Small intestine (tissue), 7 donors: Measurements from ENCODE around the gene MAB21L3. TPM values are rescaled to one million over a fixed set of nuclear protein-coding genes. Genes with fewer than 3 reads are reported as not detected.
A peak's percentile ranks its signal among the peaks of the same experiment; 100 is the strongest.

Experiments
- DNase-seq, 2 donors: peaks; one replicate each; pipeline versions ENCODE4 v3.0.0 to v3.0.0-alpha.2; 2013
- FAIRE-seq: peaks from 2 replicates; lab custom pipeline; 2012; peaks lifted over from hg19 to GRCh38; lab: Jason Lieb, UNC
- H3K27ac ChIP-seq, 3 donors: one replicate each; pipeline ENCODE4 v1.5.1; 2013; ENCODE audit warnings: low read length in 2 of 3, mild to moderate bottlenecking in 2 of 3, control low read depth in 1 of 3, inconsistent platforms in 1 of 3, low read depth in 1 of 3, moderate library complexity in 1 of 3
- H3K27me3 ChIP-seq, 3 donors: one replicate each; pipeline ENCODE4 v1.6.1; 2013; ENCODE audit warnings: low read length in 3 of 3, inconsistent platforms in 1 of 3; ENCODE audit not compliant: control insufficient read depth in 3 of 3, insufficient read depth in 3 of 3
- H3K36me3 ChIP-seq, 3 donors: one replicate each; pipeline ENCODE4 v1.6.1; 2013; ENCODE audit warnings: low read length in 3 of 3, inconsistent platforms in 1 of 3, low read depth in 1 of 3, mild to moderate bottlenecking in 1 of 3, moderate library complexity in 1 of 3; ENCODE audit not compliant: control insufficient read depth in 3 of 3, insufficient read depth in 2 of 3
- H3K4me1 ChIP-seq, 3 donors: one replicate each; pipeline ENCODE4 v1.6.1; 2013; ENCODE audit warnings: low read length in 2 of 3, inconsistent platforms in 1 of 3, low read depth in 1 of 3, mild to moderate bottlenecking in 1 of 3, moderate library complexity in 1 of 3; ENCODE audit not compliant: control insufficient read depth in 3 of 3, insufficient read depth in 2 of 3
- H3K4me3 ChIP-seq, 3 donors: one replicate each; pipeline ENCODE4 v1.5.1; 2013; ENCODE audit warnings: low read length in 3 of 3, control low read depth in 1 of 3, inconsistent platforms in 1 of 3, low read depth in 1 of 3, mild to moderate bottlenecking in 1 of 3, moderate library complexity in 1 of 3
- H3K9me3 ChIP-seq, 2 donors: one replicate each; pipeline ENCODE4 v1.6.1; 2013; ENCODE audit warnings: low read depth in 1 of 2, low read length in 1 of 2; ENCODE audit not compliant: control insufficient read depth in 2 of 2, insufficient read depth in 1 of 2
- WGBS, 3 donors: extraction: QIAGEN DNeasy Blood & Tissue Kit; methylation state at CpG; one replicate each; pipeline ENCODE4 v1.1.7; 2013; 5-methylcytosine and 5-hydroxymethylcytosine counted together
- polyA plus RNA-seq, 4 donors: library from polyadenylated mRNA; stranded (reverse) in 3 of 4; unstranded in 1 of 4; fragments of 200-250 nt in 3 of 4; fragments of 120-200 nt in 1 of 4; gene quantifications; one replicate each; pipeline versions ENCODE4 v1.2.1 to v1.2.3, GENCODE V29; 2013
- donor health status: healthy with polysubstance abuse.
- donor health status: control.
- donor health status: control.
- donor health status: Bipolar disorder and iron deficiency.
- donor health status: healthy.

MAB21L3 gene
- polyA plus RNA-seq, 4 donors: 0.16 to 1.4 (median 0.22) TPM; not detected in 1

GRCh38 chr1:116078699-116079223 is 32.4 kb upstream of the MAB21L3 start:
- no peak for DNase-seq
- no peak for FAIRE-seq
- Histone ChIP-seq H3K4me1 (no peaks in the 10 kb centered on the region), H3K9me3 (no peaks in the 10 kb centered on the region), H3K4me3 (no peak overlapping the region), H3K27me3 (no peaks in the 10 kb centered on the region), H3K27ac (no peak overlapping the region), H3K36me3 (no peaks in the 10 kb centered on the region)
- WGBS, 3 donors: 66 to 72% (median 68%) methylated on average over 6 of the region's 6 CpGs

GRCh38 chr1:116087628-116088027 is 23.6 kb upstream of the MAB21L3 start:
- Histone ChIP-seq H3K27ac (no peak overlapping the region), H3K36me3 (no peaks in the 10 kb centered on the region), H3K4me3 (no peak overlapping the region), H3K27me3 (no peaks in the 10 kb centered on the region), H3K4me1 (no peaks in the 10 kb centered on the region), H3K9me3 (peaks cover 0 to 13% of the 10 kb centered on the region in 2 donors)
- no peak for FAIRE-seq
- DNase-seq: no peak

- H3K9me3 ChIP-seq: peaks cover 0 to 22% of the 10 kb centered on the region in 2 donors
- no peak overlapping the region for H3K27ac ChIP-seq
- no peak overlapping the region for H3K4me3 ChIP-seq
- H3K36me3 ChIP-seq: no peaks in the 10 kb centered on the region
- no peaks in the 10 kb centered on the region for H3K27me3 ChIP-seq
- no peaks in the 10 kb centered on the region for H3K4me1 ChIP-seq
- FAIRE-seq (no peak), DNase-seq (no peak)
- WGBS, 3 donors: 91 to 97% (median 96%) methylated on average over 1 of the region's 1 CpG
These were observed 21.3 kb upstream of the MAB21L3 start for GRCh38 chr1:116089870-116090269.

- FAIRE-seq: no peak
- Histone ChIP-seq H3K4me1 (no peaks in the 10 kb centered on the region), H3K36me3 (no peaks in the 10 kb centered on the region), H3K27me3 (no peaks in the 10 kb centered on the region), H3K9me3 (peaks cover 0 to 24% of the 10 kb centered on the region in 2 donors), H3K4me3 (no peak overlapping the region), H3K27ac (no peak overlapping the region)
- no peak for DNase-seq
- 41 to 89% (median 80%) methylated on average over 1 of the region's 1 CpG for WGBS, 3 donors
These were observed 20.1 kb upstream of the MAB21L3 start for GRCh38 chr1:116091083-116091482.

GRCh38 chr1:116092752-116093489 is 18.3 kb upstream of the MAB21L3 start:
- FAIRE-seq (no peak), DNase-seq (peak in 1 of 2 donors; percentile 41)
- WGBS, 3 donors: 42 to 46% (median 44%) methylated on average over 3 of the region's 3 CpGs
- Histone ChIP-seq H3K27ac (no peak overlapping the region), H3K36me3 (no peaks in the 10 kb centered on the region), H3K4me1 (no peaks in the 10 kb centered on the region), H3K27me3 (no peaks in the 10 kb centered on the region), H3K9me3 (peaks cover 0 to 26% of the 10 kb centered on the region in 2 donors), H3K4me3 (no peak overlapping the region)

- no peak for FAIRE-seq
- H3K36me3 ChIP-seq: no peaks in the 10 kb centered on the region
- H3K27ac ChIP-seq: no peak overlapping the region
- no peak for DNase-seq
- H3K4me1 ChIP-seq: no peaks in the 10 kb centered on the region
- H3K27me3 ChIP-seq: no peaks in the 10 kb centered on the region
- no peak overlapping the region for H3K4me3 ChIP-seq
- peaks cover 0 to 26% of the 10 kb centered on the region in 2 donors for H3K9me3 ChIP-seq
These were observed 16.2 kb upstream of the MAB21L3 start for GRCh38 chr1:116095027-116095426.

- H3K9me3 ChIP-seq: peaks cover 0 to 26% of the 10 kb centered on the region in 2 donors
- no peaks in the 10 kb centered on the region for H3K27me3 ChIP-seq
- no peak overlapping the region for H3K4me3 ChIP-seq
- no peak for DNase-seq
- no peaks in the 10 kb centered on the region for H3K4me1 ChIP-seq
- no peaks in the 10 kb centered on the region for H3K36me3 ChIP-seq
- H3K27ac ChIP-seq: no peak overlapping the region
- FAIRE-seq: no peak
- 74 to 82% (median 76%) methylated on average over 1 of the region's 1 CpG for WGBS, 3 donors
These were observed 15.1 kb upstream of the MAB21L3 start for GRCh38 chr1:116096013-116096618.

GRCh38 chr1:116097626-116098025 is 13.6 kb upstream of the MAB21L3 start:
- Histone ChIP-seq H3K27me3 (no peaks in the 10 kb centered on the region), H3K9me3 (peaks cover 0 to 13% of the 10 kb centered on the region in 2 donors), H3K4me1 (no peaks in the 10 kb centered on the region), H3K27ac (no peak overlapping the region), H3K36me3 (no peaks in the 10 kb centered on the region), H3K4me3 (no peak overlapping the region)
- DNase-seq (no peak), FAIRE-seq (no peak)
- WGBS, 3 donors: 71 to 86% (median 83%) methylated on average over 1 of the region's 1 CpG
